NB4 (cell line): ENCODE data around the gene MPRIP.

Experiments
- CTCF ChIP-seq: IDR thresholded peaks from one replicate; pipeline ENCODE4 v1.5.1; 2012; ENCODE audit warnings: low read depth, low read length
- MYC ChIP-seq: IDR thresholded peaks from 2 replicates; pipeline ENCODE4 v1.6.1; 2011; ENCODE audit warnings: low read depth, low read length
- POLR2A ChIP-seq: IDR thresholded peaks from 2 replicates; pipeline ENCODE4 v1.6.1; 2011; ENCODE audit warnings: mild to moderate bottlenecking; ENCODE audit not compliant: insufficient read length; ENCODE audit errors: extremely low read depth

- TF ChIP-seq CTCF (no peak), MYC (no peak), POLR2A (no peak)
These were observed 19.8 kb upstream of the MPRIP start for GRCh38 chr17:17022456-17022855.
